Activated CD8-positive, alpha-beta T cell treated with anti-CD3 and anti-CD28 coated beads for 36 hours (primary cell): ENCODE results near the gene FOXP4. TPM values are rescaled to one million over a fixed set of nuclear protein-coding genes. Genes with fewer than 3 reads are reported as not detected.
A peak's percentile ranks its signal among the peaks of the same experiment; 100 is the strongest.

Experiments
- ATAC-seq: fragments of 200-7000 bp; cut with Tn5 transposase; one replicate; pipeline ENCODE4 v1.10.0; 2021; ENCODE audit warnings: mild to moderate bottlenecking, moderate library complexity
- CTCF ChIA-PET: fragments of 350-600 bp; sonication (Branson Sonifier 250); formaldehyde crosslinking; loops from one replicate; lab custom pipeline; 2021; ENCODE audit warnings: antibody characterized with exemption; lab: Charles Lee
- POLR2A ChIA-PET: fragments of 350-600 bp; sonication (Branson Sonifier 250); formaldehyde crosslinking; loops from one replicate; lab custom pipeline; 2021; ENCODE audit warnings: antibody characterized with exemption; lab: Charles Lee
- DNase-seq: peaks from one replicate; pipeline ENCODE4 v3.0.0-alpha.2; 2020
- H3K27ac Mint-ChIP-seq: one replicate; pipeline ENCODE4 v1.8.0; 2021; ENCODE audit warnings: mild to moderate bottlenecking, mixed read lengths
- H3K27me3 Mint-ChIP-seq: one replicate; pipeline ENCODE4 v1.8.0; 2021; ENCODE audit warnings: mixed read lengths
- H3K36me3 Mint-ChIP-seq: one replicate; pipeline ENCODE4 v1.8.0; 2021; ENCODE audit warnings: low read depth, mixed read lengths
- H3K4me1 Mint-ChIP-seq: one replicate; pipeline ENCODE4 v1.8.0; 2021; ENCODE audit warnings: low read depth, mixed read lengths
- H3K4me3 Mint-ChIP-seq: one replicate; pipeline ENCODE4 v1.8.0; 2021; ENCODE audit warnings: mild to moderate bottlenecking, moderate library complexity, mixed read lengths
- H3K9me3 Mint-ChIP-seq: one replicate; pipeline ENCODE4 v1.8.0; 2021; ENCODE audit warnings: mixed read lengths
- CTCF ChIP-seq: fragments of 200-600 bp; IDR thresholded peaks from one replicate; pipeline ENCODE4 v1.8.0; 2022; ENCODE audit warnings: antibody characterized with exemption, mild to moderate bottlenecking
- intact Hi-C: fragments of 100-400 bp; cut with micrococcal nuclease; formaldehyde crosslinking; loops from one replicate; pipeline ENCODE4 v1.10.0; 2022
- total RNA-seq, 2 experiments: library from RNA; stranded (reverse); gene quantifications; one replicate each; pipeline ENCODE4 v1.2.3, GENCODE V29; 2021

The FOXP4 gene
- total RNA-seq, 2 experiments from 2014 or later, result 11.0 to 11.8 TPM

- Mint-ChIP-seq H3K36me3 (peaks cover 1% of the 10 kb centered on the region), H3K27me3 (no peaks in the 10 kb centered on the region), H3K9me3 (no peaks in the 10 kb centered on the region), H3K4me3 (no peak overlapping the region), H3K4me1 (peaks cover 13% of the 10 kb centered on the region), H3K27ac (no peak overlapping the region)
- TF ChIP-seq CTCF, result no peak
- DNase-seq (peak; percentile 52), ATAC-seq (peak; percentile 67)
- intact Hi-C loops, result no loop called here
- POLR2A ChIA-PET, result interaction anchor here (1.2 kb wide), 1 partner anchor 74 kb away, joined by 3 read pairs; no protein-coding TSS in a partner anchor
- CTCF ChIA-PET, result no interaction called here
Observed at GRCh38 chr6:41571021-41571780, 25.0 kb downstream of the FOXP4 start.

- intact Hi-C loops, result no loop called here
- H3K4me1 Mint-ChIP-seq, result peaks cover 13% of the 10 kb centered on the region
- TF ChIP-seq CTCF, result no peak
Observed at GRCh38 chr6:41572613-41573012, 26.4 kb downstream of the FOXP4 start.

GRCh38 chr6:41573276-41573675 is 27.1 kb downstream of the FOXP4 start:
- H3K4me3 Mint-ChIP-seq, result no peak overlapping the region
- ChIA-PET CTCF (interaction anchor here (0.9 to 1.0 kb wide), 2 partner anchors 18 to 148 kb away, joined by 4 read pairs; no protein-coding TSS in a partner anchor), POLR2A (no interaction called here)
- H3K4me1 Mint-ChIP-seq, result peaks cover 13% of the 10 kb centered on the region
- no peaks in the 10 kb centered on the region for H3K27me3 Mint-ChIP-seq
- H3K9me3 Mint-ChIP-seq, result no peaks in the 10 kb centered on the region
- DNase-seq (no peak), ATAC-seq (no peak)
- no peaks in the 10 kb centered on the region for H3K36me3 Mint-ChIP-seq
- no peak for TF ChIP-seq CTCF
- intact Hi-C loops, result no loop called here
- H3K27ac Mint-ChIP-seq, result no peak overlapping the region

More at GRCh38 chr6:41572613-41573012, 26.4 kb downstream of the FOXP4 start:
- DNase-seq, result no peak
- ChIA-PET CTCF (interaction anchor here (1.0 kb wide), 1 partner anchor 148 kb away, joined by 4 read pairs; no protein-coding TSS in a partner anchor), POLR2A (no interaction called here)
- H3K27me3 Mint-ChIP-seq, result no peaks in the 10 kb centered on the region
- ATAC-seq, result no peak
- H3K4me3 Mint-ChIP-seq, result no peak overlapping the region
- H3K27ac Mint-ChIP-seq, result no peak overlapping the region
- no peaks in the 10 kb centered on the region for H3K36me3 Mint-ChIP-seq
- H3K9me3 Mint-ChIP-seq, result no peaks in the 10 kb centered on the region

GRCh38 chr6:41573985-41574384 is 27.8 kb downstream of the FOXP4 start:
- no peak overlapping the region for H3K4me3 Mint-ChIP-seq
- CTCF ChIA-PET, result interaction anchor here (0.9 to 1.0 kb wide), 2 partner anchors 17 to 149 kb away, joined by 4 read pairs; no protein-coding TSS in a partner anchor

More at GRCh38 chr6:41573985-41574384, 27.8 kb downstream of the FOXP4 start:
- TF ChIP-seq CTCF, result no peak
- intact Hi-C loops, result no loop called here
- no peaks in the 10 kb centered on the region for H3K27me3 Mint-ChIP-seq
- H3K36me3 Mint-ChIP-seq, result no peaks in the 10 kb centered on the region
- no peaks in the 10 kb centered on the region for H3K9me3 Mint-ChIP-seq
- no peak overlapping the region for H3K27ac Mint-ChIP-seq
- H3K4me1 Mint-ChIP-seq, result peaks cover 13% of the 10 kb centered on the region
- ATAC-seq (no peak), DNase-seq (no peak)
- POLR2A ChIA-PET, result no interaction called here
